RWPE2 (cell line): Measurements from ENCODE around the gene MSI2.

Experiments
- ATAC-seq: fragments of 200-7000 bp; cut with Tn5 transposase; 3 replicates; pipeline ENCODE4 v1.9.1; 2021; ENCODE audit warnings: low read depth
- DNase-seq: peaks from one replicate; pipeline ENCODE4 v3.0.0-alpha.2; 2020; ENCODE audit warnings: low spot score
- H3K27ac ChIP-seq: fragments of 450-650 bp; 2 replicates; pipeline ENCODE4 v1.5.1; 2017; ENCODE audit warnings: mild to moderate bottlenecking; ENCODE audit not compliant: poor library complexity, severe bottlenecking
- H3K27me3 ChIP-seq: fragments of 250-450 bp; sonication (Bioruptor Pico); 2 replicates; pipeline ENCODE4 v1.5.1; 2021; ENCODE audit warnings: mild to moderate bottlenecking, moderate library complexity; ENCODE audit not compliant: insufficient read depth, poor library complexity, severe bottlenecking
- H3K36me3 ChIP-seq: fragments of 250-450 bp; sonication (Bioruptor Pico); 2 replicates; pipeline ENCODE4 v1.5.1; 2020; ENCODE audit warnings: low read depth, mild to moderate bottlenecking, moderate library complexity
- H3K4me1 ChIP-seq: fragments of 250-450 bp; sonication (Bioruptor Pico); 2 replicates; pipeline ENCODE4 v1.5.1; 2021; ENCODE audit warnings: mild to moderate bottlenecking, moderate library complexity; ENCODE audit not compliant: insufficient read depth, poor library complexity, severe bottlenecking
- H3K4me3 ChIP-seq: fragments of 250-450 bp; sonication (Bioruptor Pico); 2 replicates; pipeline ENCODE4 v1.5.1; 2021; ENCODE audit warnings: mild to moderate bottlenecking, moderate library complexity; ENCODE audit not compliant: severe bottlenecking
- H3K9me3 ChIP-seq: fragments of 250-450 bp; sonication (Bioruptor Pico); 2 replicates; pipeline ENCODE4 v1.5.1; 2021; ENCODE audit warnings: mild to moderate bottlenecking, moderate library complexity; ENCODE audit not compliant: severe bottlenecking
- TF ChIP-seq, protein P1 (sequence below): fragments of 450-650 bp; IDR thresholded peaks from one replicate; pipeline ENCODE4 v1.5.1; 2017; ENCODE audit warnings: mild to moderate bottlenecking, moderate library complexity; ENCODE audit not compliant: poor library complexity, severe bottlenecking

Gene MSI2

DNA sequence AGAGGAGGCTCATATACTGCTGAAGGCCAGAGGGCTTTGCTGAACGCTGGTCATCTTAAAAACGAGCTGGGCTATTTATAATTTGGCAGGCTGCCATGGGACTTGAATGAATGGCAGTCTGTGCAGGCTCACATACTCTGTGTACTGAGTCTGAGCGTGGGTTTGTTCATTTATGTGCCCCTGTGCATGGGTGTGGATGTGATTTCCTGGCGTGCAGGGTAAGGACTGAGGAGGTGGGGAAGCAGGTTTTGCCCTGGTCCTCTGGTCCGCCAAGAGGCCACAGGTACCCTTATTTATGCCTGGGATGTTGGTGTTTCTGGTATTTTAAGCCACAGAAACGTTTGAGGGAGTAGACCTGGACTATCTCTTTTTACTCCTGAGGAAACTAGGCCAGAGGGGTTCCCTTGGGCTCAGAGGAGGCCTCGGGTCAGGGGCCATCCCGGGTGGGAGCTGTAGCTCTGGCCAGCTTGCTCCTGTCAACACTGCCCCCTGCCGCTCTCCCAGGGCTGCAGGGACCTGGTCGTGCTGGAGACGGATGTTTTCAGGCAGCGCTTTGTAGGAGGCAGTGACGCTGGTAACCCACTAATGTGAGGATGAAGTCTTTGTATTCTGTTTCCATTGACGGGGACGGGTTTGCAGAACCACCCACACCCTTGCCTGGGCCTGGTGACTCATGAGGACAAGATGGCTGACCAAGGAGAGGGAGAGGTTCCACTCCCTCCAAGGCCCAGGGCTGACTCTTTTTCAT lies 184.4 kb downstream of the MSI2 start:
- Histone ChIP-seq H3K9me3 (no peaks in the 10 kb centered on the region), H3K4me1 (peaks cover 36% of the 10 kb centered on the region), H3K4me3 (no peak overlapping the region), H3K27me3 (no peaks in the 10 kb centered on the region), H3K36me3 (no peaks in the 10 kb centered on the region), H3K27ac (peak overlapping the region; percentile 75)
- DNase-seq: no peak
- TF ChIP-seq, protein P1, sequence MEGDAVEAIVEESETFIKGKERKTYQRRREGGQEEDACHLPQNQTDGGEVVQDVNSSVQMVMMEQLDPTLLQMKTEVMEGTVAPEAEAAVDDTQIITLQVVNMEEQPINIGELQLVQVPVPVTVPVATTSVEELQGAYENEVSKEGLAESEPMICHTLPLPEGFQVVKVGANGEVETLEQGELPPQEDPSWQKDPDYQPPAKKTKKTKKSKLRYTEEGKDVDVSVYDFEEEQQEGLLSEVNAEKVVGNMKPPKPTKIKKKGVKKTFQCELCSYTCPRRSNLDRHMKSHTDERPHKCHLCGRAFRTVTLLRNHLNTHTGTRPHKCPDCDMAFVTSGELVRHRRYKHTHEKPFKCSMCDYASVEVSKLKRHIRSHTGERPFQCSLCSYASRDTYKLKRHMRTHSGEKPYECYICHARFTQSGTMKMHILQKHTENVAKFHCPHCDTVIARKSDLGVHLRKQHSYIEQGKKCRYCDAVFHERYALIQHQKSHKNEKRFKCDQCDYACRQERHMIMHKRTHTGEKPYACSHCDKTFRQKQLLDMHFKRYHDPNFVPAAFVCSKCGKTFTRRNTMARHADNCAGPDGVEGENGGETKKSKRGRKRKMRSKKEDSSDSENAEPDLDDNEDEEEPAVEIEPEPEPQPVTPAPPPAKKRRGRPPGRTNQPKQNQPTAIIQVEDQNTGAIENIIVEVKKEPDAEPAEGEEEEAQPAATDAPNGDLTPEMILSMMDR: peak; percentile 28
- peak; percentile 73 for ATAC-seq

DNA sequence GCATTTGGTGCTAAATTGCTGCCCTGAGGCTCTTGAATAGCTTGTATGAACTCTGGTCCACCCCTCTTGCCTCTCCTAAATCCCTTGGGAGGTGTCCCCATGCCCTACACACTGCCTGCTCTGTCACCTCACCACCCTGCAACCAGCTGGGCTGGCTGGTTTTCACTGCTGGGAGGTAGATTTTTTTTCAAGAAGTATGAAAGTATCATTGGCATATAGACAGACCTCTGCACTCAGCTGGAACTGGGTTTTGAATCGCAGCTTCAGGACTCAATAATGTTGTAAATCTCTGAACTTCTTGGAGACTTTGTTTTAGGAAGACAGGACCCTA lies 184.9 kb downstream of the MSI2 start:
- TF ChIP-seq, protein P1: no peak
- Histone ChIP-seq H3K36me3 (no peaks in the 10 kb centered on the region), H3K27ac (peak overlapping the region; percentile 75), H3K4me1 (peaks cover 36% of the 10 kb centered on the region), H3K9me3 (no peaks in the 10 kb centered on the region), H3K27me3 (no peaks in the 10 kb centered on the region), H3K4me3 (no peak overlapping the region)
- DNase-seq (no peak), ATAC-seq (peak; percentile 2; the same call in 1 of the 3 replicates)

DNA sequence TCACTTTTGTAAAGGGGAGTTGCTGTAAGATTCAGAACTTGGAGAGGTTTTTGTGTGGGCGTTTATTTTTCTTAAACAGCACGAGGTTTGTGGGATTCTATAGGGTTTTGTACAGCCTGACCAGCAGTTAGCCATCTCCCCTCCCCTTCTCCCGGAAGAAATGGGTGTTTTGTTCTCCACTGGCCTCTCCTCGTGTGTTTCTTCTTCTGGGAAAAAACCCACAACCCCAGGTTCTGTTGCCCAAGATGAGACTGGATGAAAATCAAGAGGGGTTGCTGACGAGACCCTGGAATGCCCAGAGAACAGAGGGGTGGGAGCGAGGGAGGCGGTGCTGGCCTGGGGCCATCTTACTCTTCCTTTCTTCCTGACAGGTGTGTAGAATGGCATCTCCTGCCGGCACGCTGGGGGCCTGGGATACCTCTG lies 186.1 kb downstream of the MSI2 start:
- ATAC-seq (no peak), DNase-seq (no peak)
- no peaks in the 10 kb centered on the region for H3K36me3 ChIP-seq
- TF ChIP-seq, protein P1: no peak
- no peaks in the 10 kb centered on the region for H3K27me3 ChIP-seq
- no peak overlapping the region for H3K4me3 ChIP-seq
- no peaks in the 10 kb centered on the region for H3K9me3 ChIP-seq
- H3K27ac ChIP-seq: peak overlapping the region; percentile 75
- peaks cover 36% of the 10 kb centered on the region for H3K4me1 ChIP-seq

DNA sequence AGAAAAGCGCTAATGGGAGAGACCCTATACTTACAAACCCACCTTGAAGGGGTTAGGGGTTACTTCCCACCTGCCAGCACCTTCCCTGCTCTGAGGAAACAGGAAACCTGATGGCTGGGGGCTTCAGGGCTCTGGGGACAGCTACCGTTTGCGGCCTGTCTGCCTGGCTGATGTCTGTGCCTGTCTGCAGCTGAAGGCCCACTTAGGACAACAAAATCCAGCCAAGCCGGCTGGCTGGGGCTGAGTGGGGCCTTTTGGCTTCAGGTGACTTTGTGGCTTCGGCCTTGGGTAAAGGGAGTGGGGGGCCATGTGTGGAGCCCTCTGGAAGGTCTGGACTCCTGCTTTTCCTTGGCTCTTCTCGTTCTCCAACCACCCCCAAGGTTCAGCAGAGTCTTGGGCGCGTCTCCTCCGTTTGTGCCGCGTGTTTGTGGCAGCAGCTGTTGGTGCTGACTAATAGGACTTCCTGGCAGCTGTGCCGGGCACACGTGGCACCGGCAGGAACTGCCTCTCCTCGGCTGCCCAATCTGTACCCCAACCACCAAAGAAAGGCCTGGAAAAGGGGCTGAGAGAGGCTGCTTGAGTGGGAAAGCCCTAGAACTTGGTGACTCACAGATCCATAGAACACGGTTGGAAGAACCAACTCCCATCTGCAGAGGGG lies 186.7 kb downstream of the MSI2 start:
- Histone ChIP-seq H3K27ac (peak overlapping the region; percentile 75), H3K4me1 (peaks cover 36% of the 10 kb centered on the region), H3K27me3 (no peaks in the 10 kb centered on the region), H3K9me3 (no peaks in the 10 kb centered on the region), H3K4me3 (no peak overlapping the region), H3K36me3 (no peaks in the 10 kb centered on the region)
- ATAC-seq (peak; percentile 66), DNase-seq (no peak)
- TF ChIP-seq, protein P1: no peak

DNA sequence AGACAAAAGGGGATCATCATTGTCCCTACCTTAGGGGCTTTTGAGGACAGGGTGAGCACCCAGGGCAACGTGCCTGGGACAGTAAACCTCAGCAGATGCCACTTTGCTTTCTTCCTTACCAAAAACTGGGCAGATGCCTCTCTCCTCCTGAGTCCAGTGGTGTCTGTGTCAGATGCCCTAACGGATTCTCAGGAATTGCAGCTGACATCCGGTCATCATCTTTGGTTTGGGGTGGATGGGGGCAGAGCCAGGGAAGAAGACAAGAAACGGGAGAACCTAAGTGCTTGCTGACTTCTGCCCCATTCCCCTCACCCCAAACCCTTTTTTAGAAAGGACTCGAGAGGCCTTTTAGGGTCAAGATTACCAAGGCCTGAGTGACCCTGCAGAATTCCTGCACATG lies 187.5 kb downstream of the MSI2 start:
- no peak for ATAC-seq
- TF ChIP-seq, protein P1: no peak
- H3K4me3 ChIP-seq: no peak overlapping the region
- peak overlapping the region; percentile 75 for H3K27ac ChIP-seq
- H3K9me3 ChIP-seq: no peaks in the 10 kb centered on the region
- peaks cover 36% of the 10 kb centered on the region for H3K4me1 ChIP-seq
- H3K27me3 ChIP-seq: no peaks in the 10 kb centered on the region
- no peak for DNase-seq
- no peaks in the 10 kb centered on the region for H3K36me3 ChIP-seq
